DMS 273 (cell line): ENCODE data around the gene C20orf202.
A peak's percentile ranks its signal among the peaks of the same experiment; 100 is the strongest.

Experiments
- DNase-seq: peaks from one replicate; lab custom pipeline; 2025; ENCODE audit not compliant: unreplicated experiment; lab: John Stamatoyannopoulos, UW

C20orf202 gene

GRCh38 chr20:1202762-1203504 lies at the start of gene C20orf202:
Gene C20orf202 (plus strand): TSS chr20:1203454. CDS start chr20:1203586, 132 bp downstream.
- DNase-seq, result no peak

- no peak for DNase-seq
These were observed 49.0 kb upstream of the C20orf202 start for GRCh38 chr20:1154226-1154625.

- no peak for DNase-seq
These were observed 48.6 kb upstream of the C20orf202 start for GRCh38 chr20:1154691-1155090.

GRCh38 chr20:1155342-1155741 lies 47.9 kb upstream of the C20orf202 start:
- DNase-seq, result no peak

- no peak for DNase-seq
These were observed 42.8 kb upstream of the C20orf202 start for GRCh38 chr20:1160496-1160895.

- no peak for DNase-seq
These were observed 42.3 kb upstream of the C20orf202 start for GRCh38 chr20:1160991-1161390.

- DNase-seq, result no peak
These were observed 40.1 kb upstream of the C20orf202 start for GRCh38 chr20:1163105-1163504.

- DNase-seq, result no peak
These were observed 39.6 kb upstream of the C20orf202 start for GRCh38 chr20:1163653-1164052.

- DNase-seq, result no peak
These were observed 38.4 kb upstream of the C20orf202 start for GRCh38 chr20:1164871-1165270.

- DNase-seq, result no peak
These were observed 37.7 kb upstream of the C20orf202 start for GRCh38 chr20:1165521-1165920.

GRCh38 chr20:1165941-1166340 lies 37.3 kb upstream of the C20orf202 start:
- no peak for DNase-seq

- no peak for DNase-seq
These were observed 36.1 kb upstream of the C20orf202 start for GRCh38 chr20:1166948-1167720.

GRCh38 chr20:1169224-1169623 lies 34.0 kb upstream of the C20orf202 start:
- no peak for DNase-seq

- peak; percentile 24 for DNase-seq
These were observed 31.7 kb upstream of the C20orf202 start for GRCh38 chr20:1171461-1172093.

GRCh38 chr20:1173698-1174097 lies 29.6 kb upstream of the C20orf202 start:
- no peak for DNase-seq

- DNase-seq, result no peak
These were observed 28.5 kb upstream of the C20orf202 start for GRCh38 chr20:1174787-1175186.

- DNase-seq, result peak; percentile 36
These were observed 25.6 kb upstream of the C20orf202 start for GRCh38 chr20:1177680-1178079.

GRCh38 chr20:1178103-1178502 lies 25.2 kb upstream of the C20orf202 start:
- DNase-seq, result no peak

GRCh38 chr20:1178623-1179022 lies 24.6 kb upstream of the C20orf202 start:
- DNase-seq, result no peak

GRCh38 chr20:1180949-1181348 lies 22.3 kb upstream of the C20orf202 start:
- DNase-seq, result no peak

GRCh38 chr20:1182106-1182505 lies 21.1 kb upstream of the C20orf202 start:
- DNase-seq, result no peak

GRCh38 chr20:1183153-1183552 lies 20.1 kb upstream of the C20orf202 start:
- DNase-seq, result no peak
